Smooth muscle cell (in vitro differentiated cells): ENCODE data around the gene MGMT. TPM values are rescaled to one million over a fixed set of nuclear protein-coding genes. Genes with fewer than 3 reads are reported as not detected.

Experiments
- DNase-seq: peaks from one replicate; lab custom pipeline; 2025; ENCODE audit not compliant: unreplicated experiment; lab: John Stamatoyannopoulos, UW
- H2AFZ ChIP-seq: fragments of 200-600 bp; sonication (generic); 2 replicates; pipeline ENCODE4 v1.6.0; 2016; ENCODE audit warnings: antibody characterized with exemption, low read depth, mild to moderate bottlenecking
- H3F3A ChIP-seq: fragments of 200-600 bp; sonication (generic); 2 replicates; pipeline ENCODE4 v1.6.0; 2017; ENCODE audit warnings: antibody characterized with exemption, low read depth
- H3K27ac ChIP-seq: fragments of 200-600 bp; sonication (generic); 2 replicates; pipeline ENCODE4 v1.5.1; 2016; ENCODE audit warnings: low read depth, mild to moderate bottlenecking
- H3K27me3 ChIP-seq: fragments of 200-600 bp; sonication (generic); 2 replicates; pipeline ENCODE4 v1.6.1; 2016; ENCODE audit warnings: low read depth, mild to moderate bottlenecking
- H3K36me3 ChIP-seq: fragments of 200-600 bp; sonication (generic); 2 replicates; pipeline ENCODE4 v1.5.1; 2016; ENCODE audit warnings: low read depth
- H3K4me1 ChIP-seq: fragments of 200-600 bp; sonication (generic); 2 replicates; pipeline ENCODE4 v1.5.1; 2016; ENCODE audit warnings: low read depth
- H3K4me2 ChIP-seq: fragments of 200-600 bp; sonication (generic); 2 replicates; pipeline ENCODE4 v1.6.0; 2016; ENCODE audit warnings: mild to moderate bottlenecking
- H3K4me3 ChIP-seq: fragments of 200-600 bp; sonication (generic); 2 replicates; pipeline ENCODE4 v1.5.1; 2016; ENCODE audit warnings: mild to moderate bottlenecking
- H3K79me2 ChIP-seq: fragments of 200-600 bp; sonication (generic); 2 replicates; pipeline ENCODE4 v1.6.0; 2016; ENCODE audit warnings: low read depth, mild to moderate bottlenecking
- H3K9ac ChIP-seq: fragments of 200-600 bp; sonication (generic); 2 replicates; pipeline ENCODE4 v1.6.0; 2016; ENCODE audit warnings: low read depth
- H3K9me3 ChIP-seq: fragments of 200-600 bp; sonication (generic); replicated peaks from 2 replicates; pipeline ENCODE4 v1.5.1; 2016; ENCODE audit warnings: low read depth
- H4K20me1 ChIP-seq: fragments of 200-600 bp; sonication (generic); 2 replicates; pipeline ENCODE4 v1.6.0; 2016; ENCODE audit warnings: low read depth
- WGBS: methylation state at CpG from one replicate; pipeline ENCODE4 v1.1.7; 2016; ENCODE audit warnings: low lambda C conversion rate; 5-methylcytosine and 5-hydroxymethylcytosine counted together
- polyA plus RNA-seq: library from polyadenylated mRNA; unstranded; fragments of >200 nt; fragmentation: Nextera tagmentation; extraction: Ambion mirVana; gene quantifications from 2 replicates; pipeline ENCODE4 v1.2.1, GENCODE V29; 2016
- total RNA-seq: library from RNA; depleted of rRNA; stranded (reverse); fragments of >200 nt; gene quantifications from 2 replicates; pipeline ENCODE4 v1.2.3, GENCODE V29; 2014
- TF ChIP-seq, protein P1 (sequence below): fragments of 200-600 bp; sonication (generic); IDR thresholded peaks from 2 replicates; pipeline ENCODE4 v1.5.1; 2017; ENCODE audit warnings: borderline replicate concordance, mild to moderate bottlenecking, antibody characterized with exemption; ENCODE audit not compliant: insufficient read depth, poor library complexity, severe bottlenecking

The MGMT gene
- total and polyA plus RNA-seq, 2 experiments from 2014 or later: 21.0 to 33.0 TPM

DNA sequence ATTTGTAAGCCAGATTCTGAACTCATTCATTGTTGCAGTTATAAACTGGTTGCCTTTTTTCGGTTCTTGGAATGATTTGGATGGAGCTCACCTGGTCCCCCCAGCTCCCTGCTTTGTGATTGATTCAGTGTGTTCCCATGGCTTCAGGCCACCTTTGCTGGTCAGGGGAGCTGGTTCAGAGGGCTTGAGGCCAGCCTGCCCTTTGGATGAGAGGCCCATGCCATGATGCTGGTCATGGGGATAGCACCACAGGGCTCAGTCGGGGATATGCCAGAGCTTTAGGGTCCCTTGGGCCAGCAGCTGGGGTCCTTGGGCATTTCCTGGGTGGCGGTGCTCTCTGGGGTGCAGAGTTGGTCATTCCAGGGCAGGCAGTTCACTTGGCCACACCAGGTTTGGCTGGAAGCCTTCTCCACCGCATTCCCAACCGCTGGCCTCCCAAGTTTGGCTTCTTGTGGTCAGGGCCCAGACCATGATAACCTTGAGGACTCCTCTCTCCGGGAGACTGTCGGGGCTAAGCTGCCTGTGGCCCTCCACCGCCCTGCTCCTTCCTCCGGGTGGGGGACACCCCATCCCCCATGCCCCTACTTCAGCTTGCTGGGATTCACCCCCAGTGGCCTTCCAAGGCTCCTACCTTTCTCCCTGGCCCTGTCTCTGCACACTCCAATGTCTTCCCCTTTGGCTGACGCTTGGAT, 65.1 kb downstream of the MGMT start:
- no peaks in the 10 kb centered on the region for H3K4me1 ChIP-seq
- no peaks in the 10 kb centered on the region for H3K9me3 ChIP-seq
- H4K20me1 ChIP-seq: peaks cover 14% of the 10 kb centered on the region
- H3K9ac ChIP-seq: no peak overlapping the region
- TF ChIP-seq, protein P1, sequence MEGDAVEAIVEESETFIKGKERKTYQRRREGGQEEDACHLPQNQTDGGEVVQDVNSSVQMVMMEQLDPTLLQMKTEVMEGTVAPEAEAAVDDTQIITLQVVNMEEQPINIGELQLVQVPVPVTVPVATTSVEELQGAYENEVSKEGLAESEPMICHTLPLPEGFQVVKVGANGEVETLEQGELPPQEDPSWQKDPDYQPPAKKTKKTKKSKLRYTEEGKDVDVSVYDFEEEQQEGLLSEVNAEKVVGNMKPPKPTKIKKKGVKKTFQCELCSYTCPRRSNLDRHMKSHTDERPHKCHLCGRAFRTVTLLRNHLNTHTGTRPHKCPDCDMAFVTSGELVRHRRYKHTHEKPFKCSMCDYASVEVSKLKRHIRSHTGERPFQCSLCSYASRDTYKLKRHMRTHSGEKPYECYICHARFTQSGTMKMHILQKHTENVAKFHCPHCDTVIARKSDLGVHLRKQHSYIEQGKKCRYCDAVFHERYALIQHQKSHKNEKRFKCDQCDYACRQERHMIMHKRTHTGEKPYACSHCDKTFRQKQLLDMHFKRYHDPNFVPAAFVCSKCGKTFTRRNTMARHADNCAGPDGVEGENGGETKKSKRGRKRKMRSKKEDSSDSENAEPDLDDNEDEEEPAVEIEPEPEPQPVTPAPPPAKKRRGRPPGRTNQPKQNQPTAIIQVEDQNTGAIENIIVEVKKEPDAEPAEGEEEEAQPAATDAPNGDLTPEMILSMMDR: no peak
- no peaks in the 10 kb centered on the region for H3F3A ChIP-seq
- no peak for DNase-seq
- H3K27ac ChIP-seq: no peak overlapping the region
- no peak overlapping the region for H3K4me3 ChIP-seq
- H2AFZ ChIP-seq: no peak overlapping the region
- WGBS: 87% methylated on average over 10 of the region's 10 CpGs
- H3K4me2 ChIP-seq: no peak overlapping the region
- no peaks in the 10 kb centered on the region for H3K27me3 ChIP-seq
- H3K36me3 ChIP-seq: no peaks in the 10 kb centered on the region
- H3K79me2 ChIP-seq: no peaks in the 10 kb centered on the region

DNA sequence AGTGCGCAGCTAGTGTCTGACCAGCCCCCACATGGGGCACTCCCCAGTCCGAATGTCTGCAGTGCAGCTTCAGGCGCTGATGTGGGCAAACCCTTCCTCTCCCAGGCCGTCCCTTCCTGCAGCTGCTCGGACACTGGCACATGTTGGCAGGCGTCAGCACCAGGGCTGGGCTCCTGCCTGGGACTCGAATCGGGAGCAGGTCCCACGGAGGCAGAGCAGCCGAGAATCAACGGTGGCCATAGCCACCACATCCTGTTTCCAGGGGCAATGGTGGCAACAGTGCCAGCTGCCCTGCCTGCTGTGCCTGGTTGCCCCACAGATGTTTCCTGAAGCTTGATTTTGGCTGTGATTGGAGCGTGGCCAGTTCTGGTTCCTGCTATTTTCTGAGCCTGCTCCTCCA, 65.8 kb downstream of the MGMT start:
- Histone ChIP-seq H3K27me3 (no peaks in the 10 kb centered on the region), H2AFZ (no peak overlapping the region), H3K27ac (no peak overlapping the region), H3K9me3 (no peaks in the 10 kb centered on the region), H3K36me3 (no peaks in the 10 kb centered on the region), H3K4me3 (no peak overlapping the region), H3K79me2 (no peaks in the 10 kb centered on the region), H3K4me2 (no peak overlapping the region), H3K9ac (no peak overlapping the region), H3F3A (no peaks in the 10 kb centered on the region), H3K4me1 (no peaks in the 10 kb centered on the region), H4K20me1 (peaks cover 14% of the 10 kb centered on the region)
- WGBS: 97% methylated on average over 12 of the region's 12 CpGs
- TF ChIP-seq, protein P1: no peak
- no peak for DNase-seq

DNA sequence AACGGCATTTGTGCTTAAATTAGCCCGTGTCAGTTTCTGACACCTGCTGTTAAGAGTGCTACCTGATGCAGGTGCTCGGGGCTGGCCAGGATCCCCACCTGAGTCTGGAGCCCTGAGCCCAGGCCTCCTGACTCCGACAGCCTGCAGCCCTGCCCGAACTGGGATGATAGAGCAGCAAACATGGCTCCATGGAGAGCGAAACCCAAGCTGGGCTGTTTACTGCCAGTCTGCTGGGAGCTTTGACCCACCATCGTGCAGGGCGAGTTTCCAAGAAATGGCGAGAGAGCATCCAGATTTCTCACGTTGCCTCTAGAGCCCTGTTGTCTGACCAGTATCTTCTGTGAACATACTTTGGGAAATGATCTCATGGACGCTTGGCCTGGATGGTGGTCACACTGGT, 66.2 kb downstream of the MGMT start:
- H2AFZ ChIP-seq: no peak overlapping the region
- H3K4me2 ChIP-seq: no peak overlapping the region
- WGBS: 97% methylated on average over 11 of the region's 11 CpGs
- no peak overlapping the region for H3K27ac ChIP-seq
- no peaks in the 10 kb centered on the region for H3K79me2 ChIP-seq
- no peaks in the 10 kb centered on the region for H3K9me3 ChIP-seq
- no peak overlapping the region for H3K4me3 ChIP-seq
- no peaks in the 10 kb centered on the region for H3K4me1 ChIP-seq
- TF ChIP-seq, protein P1: no peak
- H3K36me3 ChIP-seq: no peaks in the 10 kb centered on the region
- DNase-seq: no peak
- no peaks in the 10 kb centered on the region for H3K27me3 ChIP-seq
- H3F3A ChIP-seq: no peaks in the 10 kb centered on the region
- H4K20me1 ChIP-seq: peaks cover 14% of the 10 kb centered on the region
- no peak overlapping the region for H3K9ac ChIP-seq

DNA sequence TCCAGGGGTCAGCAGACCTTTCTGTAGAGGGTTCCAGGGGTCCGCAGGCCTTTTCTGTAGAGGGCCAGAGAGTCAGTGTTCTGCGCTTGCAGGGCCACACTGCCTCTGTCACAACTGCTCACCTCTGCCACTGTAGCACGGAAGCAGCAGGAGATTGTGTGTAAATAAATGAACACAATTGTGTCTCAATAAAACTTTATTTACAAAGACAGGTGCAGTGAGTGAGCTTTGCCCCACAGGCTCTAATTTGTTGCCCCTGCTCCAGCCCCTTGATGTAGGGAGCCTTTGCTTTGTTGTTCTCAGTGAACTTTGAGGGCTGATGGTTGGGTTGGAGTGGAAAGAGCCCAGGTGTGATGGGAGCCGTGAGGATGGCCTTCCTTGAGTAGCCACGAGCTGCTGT, 67.8 kb downstream of the MGMT start:
- H3K4me2 ChIP-seq: no peak overlapping the region
- no peak overlapping the region for H2AFZ ChIP-seq
- no peak overlapping the region for H3K4me3 ChIP-seq
- no peak overlapping the region for H3K9ac ChIP-seq
- WGBS: 98% methylated on average over 5 of the region's 5 CpGs
- H3F3A ChIP-seq: no peaks in the 10 kb centered on the region
- H3K27ac ChIP-seq: no peak overlapping the region
- no peaks in the 10 kb centered on the region for H3K4me1 ChIP-seq
- DNase-seq: no peak
- peaks cover 14% of the 10 kb centered on the region for H4K20me1 ChIP-seq
- H3K9me3 ChIP-seq: no peaks in the 10 kb centered on the region
- H3K36me3 ChIP-seq: no peaks in the 10 kb centered on the region
- no peaks in the 10 kb centered on the region for H3K27me3 ChIP-seq
- TF ChIP-seq, protein P1: no peak
- H3K79me2 ChIP-seq: no peaks in the 10 kb centered on the region
